ENCODE measurements around the gene OVAAL. TPM values are rescaled to one million over a fixed set of nuclear protein-coding genes. Genes with fewer than 3 reads are reported as not detected.

OVAAL gene
- total RNA-seq, 1 donor from 2014 or later, result not detected

DNA sequence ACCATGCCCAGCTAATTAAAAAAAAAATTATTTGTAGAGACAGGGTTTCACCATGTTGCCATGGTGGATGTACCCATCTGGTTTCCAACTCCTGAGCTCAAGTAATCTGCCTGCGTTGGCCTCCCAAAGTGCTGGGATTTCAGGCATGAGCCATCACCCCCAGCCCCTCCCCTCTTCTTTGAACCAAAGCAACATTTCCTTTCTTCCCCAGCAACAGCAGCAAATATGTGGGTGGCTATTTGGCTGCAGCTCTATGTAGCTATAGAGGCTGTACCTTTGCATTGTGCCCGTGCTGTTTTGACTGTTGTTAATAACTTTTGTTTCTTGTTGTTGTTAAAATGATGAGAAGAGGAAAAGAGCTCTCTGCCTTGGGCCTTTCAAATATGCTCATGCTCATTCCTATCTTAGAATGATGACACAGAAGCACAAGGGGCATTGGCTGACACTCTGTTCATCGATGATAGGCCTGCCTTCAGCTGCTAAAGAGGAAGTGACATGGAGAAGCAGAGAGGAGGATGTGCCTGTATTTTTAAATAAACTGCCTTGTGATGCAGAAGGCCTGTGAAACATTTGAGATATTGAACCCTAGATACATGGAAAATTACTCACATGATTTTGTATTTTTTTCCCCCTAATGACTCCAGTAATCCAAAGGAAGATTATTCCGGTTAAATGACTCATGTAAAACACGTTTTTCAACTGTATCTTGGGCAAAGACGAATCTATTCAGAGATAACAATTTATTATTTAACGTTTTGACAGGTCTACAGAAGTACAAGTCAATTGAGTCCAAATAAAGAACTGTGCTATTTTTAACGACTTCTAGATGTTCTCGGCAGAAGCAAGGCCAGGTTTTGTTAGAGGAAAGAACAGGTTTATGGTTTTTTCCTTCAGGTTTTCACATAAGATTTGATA is 52.5 kb downstream of the OVAAL start:
- H3K36me3 Mint-ChIP-seq (ENCODE audit: low read depth, unreplicated experiment), result no peaks in the 10 kb centered on the region
- no peak overlapping the region for H3K27ac Mint-ChIP-seq (ENCODE audit: unreplicated experiment)
- FAIRE-seq (no peak), DNase-seq (ENCODE audit: low read depth) (peak; percentile 82)
- peak overlapping the region; percentile 45 for H3K4me2 ChIP-seq (ENCODE audit: low read length)
- peaks cover 18% of the 10 kb centered on the region for H3K4me1 Mint-ChIP-seq (ENCODE audit: low read depth, unreplicated experiment)
- H3K27me3 Mint-ChIP-seq (ENCODE audit: low read depth, unreplicated experiment), result no peaks in the 10 kb centered on the region
- no peaks in the 10 kb centered on the region for H3K79me2 ChIP-seq (ENCODE audit: insufficient read depth, low read length)
- no peaks in the 10 kb centered on the region for H3K9me3 Mint-ChIP-seq (ENCODE audit: unreplicated experiment)
- H3K9ac ChIP-seq (ENCODE audit: low read length), result no peak overlapping the region
- H3K4me1 ChIP-seq (ENCODE audit: insufficient read depth, low read length), result peaks cover 9% of the 10 kb centered on the region
- no peak overlapping the region for H3K27ac ChIP-seq (ENCODE audit: low read depth, low read length)
- TF ChIP-seq, protein P1, sequence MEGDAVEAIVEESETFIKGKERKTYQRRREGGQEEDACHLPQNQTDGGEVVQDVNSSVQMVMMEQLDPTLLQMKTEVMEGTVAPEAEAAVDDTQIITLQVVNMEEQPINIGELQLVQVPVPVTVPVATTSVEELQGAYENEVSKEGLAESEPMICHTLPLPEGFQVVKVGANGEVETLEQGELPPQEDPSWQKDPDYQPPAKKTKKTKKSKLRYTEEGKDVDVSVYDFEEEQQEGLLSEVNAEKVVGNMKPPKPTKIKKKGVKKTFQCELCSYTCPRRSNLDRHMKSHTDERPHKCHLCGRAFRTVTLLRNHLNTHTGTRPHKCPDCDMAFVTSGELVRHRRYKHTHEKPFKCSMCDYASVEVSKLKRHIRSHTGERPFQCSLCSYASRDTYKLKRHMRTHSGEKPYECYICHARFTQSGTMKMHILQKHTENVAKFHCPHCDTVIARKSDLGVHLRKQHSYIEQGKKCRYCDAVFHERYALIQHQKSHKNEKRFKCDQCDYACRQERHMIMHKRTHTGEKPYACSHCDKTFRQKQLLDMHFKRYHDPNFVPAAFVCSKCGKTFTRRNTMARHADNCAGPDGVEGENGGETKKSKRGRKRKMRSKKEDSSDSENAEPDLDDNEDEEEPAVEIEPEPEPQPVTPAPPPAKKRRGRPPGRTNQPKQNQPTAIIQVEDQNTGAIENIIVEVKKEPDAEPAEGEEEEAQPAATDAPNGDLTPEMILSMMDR (IDR thresholded peaks at IDR 0.05; ENCODE audit: insufficient read depth, low read depth, low read length), result no peak
- TF ChIP-seq EZH2 (IDR thresholded peaks at IDR 0.05; ENCODE audit: insufficient read depth, low read length), result no peak
- H3K36me3 ChIP-seq (ENCODE audit: insufficient read depth, low read length), result no peaks in the 10 kb centered on the region
- no peaks in the 10 kb centered on the region for H3K9me3 ChIP-seq (ENCODE audit: insufficient read depth, low read depth, low read length)
- H4K20me1 ChIP-seq (ENCODE audit: insufficient read depth, low read length), result no peaks in the 10 kb centered on the region
- peaks cover 2% of the 10 kb centered on the region for H3K27me3 ChIP-seq (ENCODE audit: insufficient read depth, low read length)
- H3K4me3 ChIP-seq (ENCODE audit: insufficient read depth, low read depth, low read length), result no peak overlapping the region
- H2AFZ ChIP-seq (ENCODE audit: low read depth, low read length), result peak overlapping the region; percentile 38
- H3K4me3 Mint-ChIP-seq (ENCODE audit: unreplicated experiment), result no peak overlapping the region

DNA sequence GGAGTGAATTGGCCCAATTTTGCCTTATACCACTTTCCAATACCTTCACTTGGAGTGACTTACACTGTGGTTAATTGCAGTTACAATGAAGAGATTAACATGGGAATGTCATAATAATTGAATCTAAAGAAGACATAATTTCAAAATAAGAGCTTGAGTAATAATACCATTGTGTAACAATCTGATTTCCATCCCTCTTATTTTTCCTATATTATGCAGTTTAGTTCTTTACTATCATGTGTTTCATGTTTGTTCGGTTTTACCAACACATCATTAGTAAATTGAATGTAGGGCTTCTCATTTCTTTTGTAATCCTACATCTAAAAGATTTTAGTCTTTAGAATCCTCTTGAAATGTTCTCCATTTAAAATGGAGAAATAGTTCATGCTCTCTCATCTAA is 53.9 kb downstream of the OVAAL start:
- Mint-ChIP-seq H3K27me3 (ENCODE audit: low read depth, unreplicated experiment) (no peaks in the 10 kb centered on the region), H3K9me3 (ENCODE audit: unreplicated experiment) (no peaks in the 10 kb centered on the region), H3K36me3 (ENCODE audit: low read depth, unreplicated experiment) (no peaks in the 10 kb centered on the region), H3K4me1 (ENCODE audit: low read depth, unreplicated experiment) (peaks cover 18% of the 10 kb centered on the region), H3K27ac (ENCODE audit: unreplicated experiment) (no peak overlapping the region), H3K4me3 (ENCODE audit: unreplicated experiment) (no peak overlapping the region)
- Histone ChIP-seq H2AFZ (ENCODE audit: low read depth, low read length) (no peak overlapping the region), H3K79me2 (ENCODE audit: insufficient read depth, low read length) (no peaks in the 10 kb centered on the region), H3K9me3 (ENCODE audit: insufficient read depth, low read depth, low read length) (no peaks in the 10 kb centered on the region), H3K27me3 (ENCODE audit: insufficient read depth, low read length) (no peaks in the 10 kb centered on the region), H3K4me1 (ENCODE audit: insufficient read depth, low read length) (peaks cover 14% of the 10 kb centered on the region), H3K27ac (ENCODE audit: low read depth, low read length) (no peak overlapping the region), H3K9ac (ENCODE audit: low read length) (no peak overlapping the region), H3K36me3 (ENCODE audit: insufficient read depth, low read length) (no peaks in the 10 kb centered on the region), H4K20me1 (ENCODE audit: insufficient read depth, low read length) (no peaks in the 10 kb centered on the region), H3K4me2 (ENCODE audit: low read length) (no peak overlapping the region), H3K4me3 (ENCODE audit: insufficient read depth, low read depth, low read length) (no peak overlapping the region)
- no peak for TF ChIP-seq EZH2 (IDR thresholded peaks at IDR 0.05; ENCODE audit: insufficient read depth, low read length)
- TF ChIP-seq, protein P1 (IDR thresholded peaks at IDR 0.05; ENCODE audit: insufficient read depth, low read depth, low read length), result no peak
- DNase-seq (ENCODE audit: low read depth), result no peak
- FAIRE-seq, result no peak

DNA sequence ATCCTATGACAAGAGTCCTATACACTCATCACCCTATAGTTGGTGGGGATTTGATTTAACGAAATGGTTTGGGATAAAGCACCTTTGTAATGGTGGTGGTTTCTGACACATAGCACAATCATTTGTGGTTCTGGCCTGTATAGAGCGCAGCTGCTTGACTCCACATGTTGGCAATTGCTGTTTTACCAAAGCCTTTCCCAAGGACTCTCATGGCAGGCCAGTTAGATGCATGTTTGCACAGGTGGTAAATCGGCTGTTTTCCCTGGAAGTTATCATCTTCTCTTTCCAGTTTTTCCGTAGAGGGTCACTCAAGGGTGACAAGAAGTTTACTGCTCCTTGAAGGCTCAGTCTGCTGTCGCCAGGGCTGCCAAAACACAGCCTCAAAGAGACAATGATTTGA is 56.0 kb downstream of the OVAAL start:
- DNase-seq (ENCODE audit: low read depth) (peak; percentile 80), FAIRE-seq (no peak)
- Mint-ChIP-seq H3K9me3 (ENCODE audit: unreplicated experiment) (no peaks in the 10 kb centered on the region), H3K27me3 (ENCODE audit: low read depth, unreplicated experiment) (no peaks in the 10 kb centered on the region), H3K27ac (ENCODE audit: unreplicated experiment) (no peak overlapping the region), H3K4me3 (ENCODE audit: unreplicated experiment) (no peak overlapping the region), H3K4me1 (ENCODE audit: low read depth, unreplicated experiment) (peaks cover 18% of the 10 kb centered on the region), H3K36me3 (ENCODE audit: low read depth, unreplicated experiment) (no peaks in the 10 kb centered on the region)
- Histone ChIP-seq H3K27ac (ENCODE audit: low read depth, low read length) (no peak overlapping the region), H3K9ac (ENCODE audit: low read length) (no peak overlapping the region), H3K4me1 (ENCODE audit: insufficient read depth, low read length) (peaks cover 14% of the 10 kb centered on the region), H3K9me3 (ENCODE audit: insufficient read depth, low read depth, low read length) (no peaks in the 10 kb centered on the region), H3K4me3 (ENCODE audit: insufficient read depth, low read depth, low read length) (no peak overlapping the region), H3K36me3 (ENCODE audit: insufficient read depth, low read length) (no peaks in the 10 kb centered on the region), H3K27me3 (ENCODE audit: insufficient read depth, low read length) (no peaks in the 10 kb centered on the region), H3K4me2 (ENCODE audit: low read length) (no peak overlapping the region), H3K79me2 (ENCODE audit: insufficient read depth, low read length) (no peaks in the 10 kb centered on the region), H4K20me1 (ENCODE audit: insufficient read depth, low read length) (no peaks in the 10 kb centered on the region), H2AFZ (ENCODE audit: low read depth, low read length) (no peak overlapping the region)
- TF ChIP-seq, protein P1 (IDR thresholded peaks at IDR 0.05; ENCODE audit: insufficient read depth, low read depth, low read length), result no peak
- TF ChIP-seq EZH2 (IDR thresholded peaks at IDR 0.05; ENCODE audit: insufficient read depth, low read length), result no peak

Data from astrocyte (in vitro differentiated cells and primary cell).